Measurements from ENCODE around the gene FADS2. TPM values are rescaled to one million over a fixed set of nuclear protein-coding genes. Genes with fewer than 3 reads are reported as not detected.

FADS2 gene
- 52.3 and 121 TPM in 2 replicates for total RNA-seq

GRCh38 chr11:61827571-61828378, at the start of gene FADS2:
FADS2 (plus strand) TSS chr11:61828300; CDS start chr11:61828391, 91 bp downstream.

GRCh38 chr11:61792310-61793082, 35.6 kb upstream of the FADS2 start, which contains the start of the genes FEN1 and TMEM258:
FEN1 (plus strand) TSS chr11:61792911; CDS start chr11:61795362, 2,451 bp downstream.
TMEM258 (minus strand) TSS chr11:61792599; CDS start chr11:61792558, 41 bp downstream.

GRCh38 chr11:61816736-61817455, 11.2 kb upstream of the FADS2 start, which contains the start of gene FADS1:
FADS1 (minus strand) TSS chr11:61817003; CDS start chr11:61816929, 74 bp downstream.

GRCh38 chr11:61891331-61892084, 63.4 kb downstream of the FADS2 start, which contains the start of gene FADS3:
FADS3 (minus strand) TSS chr11:61891545; CDS start chr11:61891381, 164 bp downstream.

Other genes with a start within 250 kb of the FADS2 start
- 0.94 and 0.97 TPM in 2 replicates for gene SYT7, start 247.2 kb upstream of the FADS2 start, total RNA-seq
- 1.8 and 7.5 TPM in 2 replicates for gene DAGLA, start 147.9 kb upstream of the FADS2 start, total RNA-seq
- 0.49 and 1.0 TPM in 2 replicates for gene MYRF, start 75.7 kb upstream of the FADS2 start, total RNA-seq
- gene TMEM258, start 35.7 kb upstream of the FADS2 start, total RNA-seq: 71.4 and 84.5 TPM in 2 replicates
- gene FEN1, start 35.4 kb upstream of the FADS2 start, total RNA-seq: 31.9 and 34.8 TPM in 2 replicates
- 35.7 and 38.7 TPM in 2 replicates for gene FADS1, start 11.3 kb upstream of the FADS2 start, total RNA-seq
- gene FADS3, start 63.2 kb downstream of the FADS2 start, total RNA-seq: 310 and 374 TPM in 2 replicates
- 1.6 and 2.8 TPM in 2 replicates for gene RAB3IL1, start 89.3 kb downstream of the FADS2 start, total RNA-seq
- gene BEST1, start 122.1 kb downstream of the FADS2 start, total RNA-seq: under 0.01 TPM in 1 of 2 replicates, not detected in the other
- gene FTH1, start 139.3 kb downstream of the FADS2 start, total RNA-seq: 497 and 1,879 TPM in 2 replicates

Measured in bladder microvascular endothelial cell (primary cell).